ENCODE data around the gene SH3BP2. TPM values are rescaled to one million over a fixed set of nuclear protein-coding genes. Genes with fewer than 3 reads are reported as not detected.
A peak's percentile ranks its signal among the peaks of the same experiment; 100 is the strongest.

Gene SH3BP2
- polyA plus RNA-seq, 1 of the 3 experiments (the other 2 are of a cell fraction) = 25.2 TPM

DNA sequence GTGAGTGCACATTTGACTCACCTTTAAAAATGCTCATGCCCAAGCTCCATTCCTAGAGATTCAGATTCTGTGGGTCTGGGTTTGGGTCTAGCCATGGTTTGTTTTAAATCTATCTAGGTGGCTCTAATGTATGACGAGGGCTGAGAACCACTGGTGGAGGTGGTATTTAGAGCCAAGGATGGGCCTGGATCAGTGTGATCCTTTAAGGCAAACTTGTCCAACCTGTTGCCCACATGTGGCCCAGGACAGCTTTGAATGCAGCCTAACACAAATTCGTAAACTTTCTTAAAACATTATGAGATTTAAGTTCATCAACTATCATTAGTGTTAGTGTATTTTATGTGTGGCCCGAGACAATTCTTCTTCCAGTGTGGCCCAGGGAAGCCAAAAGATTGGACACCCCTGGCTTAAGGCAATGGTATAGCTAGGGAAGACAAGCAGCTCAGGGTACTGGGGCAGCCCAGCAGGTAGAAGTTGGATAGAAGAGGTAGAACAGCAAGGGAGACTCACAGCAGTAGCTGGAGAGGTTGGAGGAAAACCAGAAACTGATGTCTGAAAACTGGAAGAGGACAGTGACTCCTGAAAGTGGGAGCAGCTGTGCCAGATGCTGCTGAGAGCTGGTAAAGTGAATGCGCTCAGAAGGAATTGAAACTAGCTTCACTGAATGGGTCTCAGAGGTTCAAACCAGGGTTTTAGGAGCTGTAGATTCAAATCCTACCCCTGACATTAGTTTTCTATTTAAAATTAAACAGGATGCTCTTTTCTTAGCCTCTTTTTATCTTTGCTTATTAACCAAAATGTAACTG is 68.9 kb downstream of the SH3BP2 start:
- CTCF ChIA-PET = no interaction called here
- Histone ChIP-seq H3K9me2 (no peaks in the 10 kb centered on the region), H3K36me3 (replicated peaks in 1 of 2; ENCODE audit: control insufficient read depth in 1 of 2, insufficient read depth in 2 of 2, low read length in 1 of 2) (peaks cover 0 to 19% of the 10 kb centered on the region in 2 experiments), H3K27me3 (ENCODE audit: insufficient read depth) (no peaks in the 10 kb centered on the region), H3K9ac (no peak overlapping the region), H3K27ac (ENCODE audit: low read depth in 2 of 2, low read length in 1 of 2) (peak overlapping the region in 1 of 2 experiments; percentile 5; a peak in 1 of 4 replicates), H3F3A (replicated peaks; ENCODE audit: insufficient read depth) (no peaks in the 10 kb centered on the region), H3K4me3 (ENCODE audit: low read depth in 2 of 2, low read length in 1 of 2) (no peak overlapping the region), H4K20me1 (ENCODE audit: insufficient read depth) (peaks cover 100% of the 10 kb centered on the region), H3K9me3 (no peaks in the 10 kb centered on the region), H3K4me1 (ENCODE audit: control insufficient read depth in 1 of 2, insufficient read depth in 2 of 2, low read depth in 1 of 2, low read length in 1 of 2) (peaks cover 24 to 39% of the 10 kb centered on the region in 2 experiments), H2AFZ (ENCODE audit: low read depth) (no peak overlapping the region), H3K4me2 (0 out of 2 replicates have a peak overlapping the region, but pooled peaks have one; percentile 5), H3K79me2 (ENCODE audit: insufficient read depth) (peaks cover 100% of the 10 kb centered on the region)
- TF ChIP-seq RAD21 (IDR thresholded peaks at IDR 0.05; ENCODE audit: low read length) = no peak
- TF ChIP-seq RCOR1 (IDR thresholded peaks at IDR 0.05; ENCODE audit: low read length) = no peak
- TF ChIP-seq REST (IDR thresholded peaks at IDR 0.05; ENCODE audit: low read depth, low read length) = no peak
- TF ChIP-seq USF1 (IDR thresholded peaks at IDR 0.05; ENCODE audit: borderline replicate concordance, low read depth) = no peak
- TF ChIP-seq, protein P1, sequence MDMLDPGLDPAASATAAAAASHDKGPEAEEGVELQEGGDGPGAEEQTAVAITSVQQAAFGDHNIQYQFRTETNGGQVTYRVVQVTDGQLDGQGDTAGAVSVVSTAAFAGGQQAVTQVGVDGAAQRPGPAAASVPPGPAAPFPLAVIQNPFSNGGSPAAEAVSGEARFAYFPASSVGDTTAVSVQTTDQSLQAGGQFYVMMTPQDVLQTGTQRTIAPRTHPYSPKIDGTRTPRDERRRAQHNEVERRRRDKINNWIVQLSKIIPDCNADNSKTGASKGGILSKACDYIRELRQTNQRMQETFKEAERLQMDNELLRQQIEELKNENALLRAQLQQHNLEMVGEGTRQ (IDR thresholded peaks at IDR 0.05; ENCODE audit: borderline replicate concordance, low read depth, low read length) = no peak
- TF ChIP-seq, protein P2, sequence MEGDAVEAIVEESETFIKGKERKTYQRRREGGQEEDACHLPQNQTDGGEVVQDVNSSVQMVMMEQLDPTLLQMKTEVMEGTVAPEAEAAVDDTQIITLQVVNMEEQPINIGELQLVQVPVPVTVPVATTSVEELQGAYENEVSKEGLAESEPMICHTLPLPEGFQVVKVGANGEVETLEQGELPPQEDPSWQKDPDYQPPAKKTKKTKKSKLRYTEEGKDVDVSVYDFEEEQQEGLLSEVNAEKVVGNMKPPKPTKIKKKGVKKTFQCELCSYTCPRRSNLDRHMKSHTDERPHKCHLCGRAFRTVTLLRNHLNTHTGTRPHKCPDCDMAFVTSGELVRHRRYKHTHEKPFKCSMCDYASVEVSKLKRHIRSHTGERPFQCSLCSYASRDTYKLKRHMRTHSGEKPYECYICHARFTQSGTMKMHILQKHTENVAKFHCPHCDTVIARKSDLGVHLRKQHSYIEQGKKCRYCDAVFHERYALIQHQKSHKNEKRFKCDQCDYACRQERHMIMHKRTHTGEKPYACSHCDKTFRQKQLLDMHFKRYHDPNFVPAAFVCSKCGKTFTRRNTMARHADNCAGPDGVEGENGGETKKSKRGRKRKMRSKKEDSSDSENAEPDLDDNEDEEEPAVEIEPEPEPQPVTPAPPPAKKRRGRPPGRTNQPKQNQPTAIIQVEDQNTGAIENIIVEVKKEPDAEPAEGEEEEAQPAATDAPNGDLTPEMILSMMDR (IDR thresholded peaks at IDR 0.05) = no peak
- TF ChIP-seq FOSL2 (IDR thresholded peaks at IDR 0.05; ENCODE audit: borderline replicate concordance, low read depth) = no peak
- TF ChIP-seq GABPA (IDR thresholded peaks at IDR 0.05; ENCODE audit: low read depth) = no peak
- TF ChIP-seq, protein P3, sequence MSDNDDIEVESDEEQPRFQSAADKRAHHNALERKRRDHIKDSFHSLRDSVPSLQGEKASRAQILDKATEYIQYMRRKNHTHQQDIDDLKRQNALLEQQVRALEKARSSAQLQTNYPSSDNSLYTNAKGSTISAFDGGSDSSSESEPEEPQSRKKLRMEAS (IDR thresholded peaks at IDR 0.05; ENCODE audit: low read depth) = no peak
- no peak for TF ChIP-seq CHD2 (IDR thresholded peaks at IDR 0.05; ENCODE audit: low read length, partially characterized antibody)
- TF ChIP-seq EZH2phosphoT487 (IDR thresholded peaks at IDR 0.05; ENCODE audit: borderline replicate concordance, low read depth) = no peak
- DNase-seq = no peak
- POLR2A ChIA-PET = interaction anchor here (1.1 kb wide), 1 partner anchor 25 kb away, joined by 3 read pairs; no protein-coding TSS in a partner anchor
- WGBS (ENCODE audit: low lambda C conversion rate) = 100% methylated on average over 4 of the region's 4 CpGs

All from SK-N-SH (cell line).